Measurements from ENCODE around the gene LGALS9B.
A peak's percentile ranks its signal among the peaks of the same experiment; 100 is the strongest.
"Not testable (repeated sequence)": the region's sequence is repeated elsewhere in the genome, so short reads cannot be mapped to it uniquely, and the experiment has no call there.

The LGALS9B gene

DNA sequence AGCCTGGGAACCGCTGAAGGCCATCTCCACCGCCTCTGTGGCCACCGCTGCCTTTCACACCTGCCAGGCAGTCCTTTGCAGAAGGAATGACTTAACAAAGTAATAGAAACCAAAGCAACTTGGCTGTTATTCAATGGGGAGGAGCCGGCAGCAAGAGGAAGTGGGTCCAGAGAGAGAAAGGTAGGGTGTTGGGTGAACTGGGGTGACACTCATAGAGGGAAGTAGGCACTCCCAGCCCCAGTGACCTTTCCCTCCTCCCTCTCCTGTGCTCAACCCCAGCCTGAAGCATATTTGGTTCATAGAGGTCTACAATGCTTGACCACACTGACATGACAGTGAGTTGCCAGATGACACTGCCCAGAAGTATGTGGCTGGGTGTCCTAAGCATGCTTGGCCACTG is at the start of gene LGALS9B:
TSS of gene LGALS9B (minus strand) at position 93 of the 400 bp plus-strand sequence. CDS start at position 24, 69 bp downstream.
- not testable (repeated sequence) for DNase-seq (ENCODE audit: low read depth, low spot score)

DNA sequence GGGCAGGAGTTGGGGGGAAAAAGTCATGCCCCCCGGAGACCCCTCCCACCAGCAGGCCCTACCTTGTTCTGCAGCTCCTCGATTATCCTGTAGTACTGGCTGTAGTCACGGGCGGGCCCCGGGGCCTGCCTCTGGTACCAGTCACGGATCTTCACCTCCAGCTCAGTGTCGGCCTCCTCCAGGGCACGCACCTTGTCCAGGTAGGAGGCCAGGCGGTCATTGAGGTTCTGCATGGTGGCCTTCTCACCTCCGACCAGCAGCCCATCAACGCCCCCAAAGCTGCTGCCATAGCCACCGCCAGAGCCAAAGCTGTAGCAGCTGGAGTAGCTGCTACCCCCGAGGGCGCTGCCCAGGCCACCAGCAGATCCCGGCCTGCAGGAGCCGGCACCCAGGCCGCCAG is 49.6 kb upstream of the LGALS9B start:
- not testable (repeated sequence) for DNase-seq (ENCODE audit: low read depth, low spot score)

DNA sequence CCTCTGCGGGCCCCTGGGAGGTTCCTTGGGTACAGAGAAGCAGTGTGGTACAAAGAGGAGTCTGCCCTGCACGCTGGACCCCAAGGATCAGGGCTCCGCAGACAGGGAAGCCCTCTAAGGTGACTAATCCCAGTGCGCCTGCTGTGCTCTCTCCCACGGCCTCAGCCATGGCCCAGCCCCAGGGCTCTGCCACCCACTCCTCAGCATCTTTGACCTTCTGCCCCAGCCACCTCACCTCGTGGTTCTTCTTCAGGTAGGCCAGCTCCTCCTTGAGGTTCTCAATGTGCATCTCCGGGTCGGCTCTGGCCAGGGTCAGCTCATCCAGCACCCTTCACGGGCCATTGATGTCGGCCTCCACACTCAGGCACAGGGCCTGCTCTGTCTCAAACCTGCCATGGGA is 47.8 kb upstream of the LGALS9B start:
- not testable (repeated sequence) for DNase-seq (ENCODE audit: low read depth, low spot score)

DNA sequence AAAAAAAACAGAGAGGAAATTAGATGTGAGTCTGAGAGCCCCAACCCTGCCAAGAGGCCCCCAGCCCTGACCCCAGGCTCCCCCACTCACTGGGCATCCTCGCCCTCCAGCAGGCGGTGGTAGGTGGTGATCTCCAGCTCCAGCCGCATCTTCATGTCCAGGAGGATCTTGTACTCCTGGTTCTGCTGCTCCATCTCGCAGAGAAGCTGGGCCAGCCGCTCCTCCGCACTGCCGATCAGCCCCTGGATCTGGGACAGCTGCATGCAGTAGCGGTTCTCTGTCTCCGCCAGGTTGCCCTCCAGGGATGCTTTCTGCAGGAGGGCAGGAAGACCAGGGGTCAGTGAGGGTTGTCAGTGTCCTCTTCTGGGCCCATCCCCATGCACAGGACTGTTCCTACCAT is 46.2 kb upstream of the LGALS9B start:
- not testable (repeated sequence) for DNase-seq (ENCODE audit: low read depth, low spot score)

DNA sequence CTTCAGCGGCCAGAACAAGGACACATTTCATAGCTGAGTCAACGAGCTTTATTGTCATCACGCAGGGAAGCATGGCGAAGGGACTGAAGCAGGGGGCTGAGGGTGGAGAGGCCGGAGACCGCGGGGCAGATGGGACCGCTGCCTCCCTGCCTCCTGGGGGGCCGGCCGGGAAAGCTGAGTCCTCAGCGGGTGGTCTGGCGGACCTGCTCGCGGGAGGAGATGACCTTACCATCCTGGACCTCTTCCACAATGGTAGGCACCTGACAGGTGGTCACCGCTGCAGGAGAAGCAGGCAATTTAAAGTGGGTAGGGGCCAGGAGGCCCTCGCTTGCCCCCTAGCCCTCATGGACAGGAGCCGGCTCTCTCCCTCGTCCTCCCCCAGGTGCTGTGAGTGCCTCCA is 45.0 kb upstream of the LGALS9B start:
- not testable (repeated sequence) for DNase-seq (ENCODE audit: low read depth, low spot score)

DNA sequence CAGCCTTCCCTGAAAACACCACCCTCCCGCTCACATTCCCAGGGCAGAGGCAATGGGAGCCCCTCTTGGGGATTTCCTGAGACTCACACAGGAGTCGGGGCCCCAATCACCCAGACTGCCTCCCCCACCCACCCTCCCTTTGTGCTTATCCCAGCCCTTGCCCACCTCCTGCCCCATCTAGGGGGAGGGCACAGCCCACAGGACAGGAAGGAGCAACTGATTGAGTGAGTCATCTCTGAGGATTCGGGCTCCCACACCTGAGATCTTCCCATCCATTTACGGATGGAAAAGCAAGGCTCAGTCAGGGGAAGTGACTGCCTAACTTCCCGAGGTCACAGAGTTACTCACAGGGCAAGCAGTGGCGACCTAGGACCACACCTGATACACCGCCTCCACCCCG is 44.4 kb upstream of the LGALS9B start:
- not testable (repeated sequence) for DNase-seq (ENCODE audit: low read depth, low spot score)

DNA sequence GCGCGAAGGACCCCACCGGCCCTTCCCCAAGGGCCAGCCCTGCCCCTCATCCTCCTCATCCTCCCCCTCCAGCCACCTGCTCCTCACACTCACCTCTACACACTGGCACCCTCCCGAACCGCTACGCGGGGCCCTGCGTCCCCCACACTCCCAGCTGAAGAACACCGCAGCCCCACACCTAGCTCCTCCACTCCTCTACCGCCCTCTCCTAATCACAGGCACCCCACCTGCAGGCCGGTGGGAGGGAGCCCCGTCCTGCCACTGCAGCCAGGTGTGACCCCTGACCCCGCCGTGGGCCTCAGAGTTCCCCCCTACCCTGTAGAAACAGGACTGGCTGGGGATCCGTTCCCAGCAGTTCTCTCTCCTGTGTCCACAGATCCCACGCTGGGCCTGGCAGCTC is 38.0 kb upstream of the LGALS9B start:
- not testable (repeated sequence) for DNase-seq (ENCODE audit: low read depth, low spot score)

DNA sequence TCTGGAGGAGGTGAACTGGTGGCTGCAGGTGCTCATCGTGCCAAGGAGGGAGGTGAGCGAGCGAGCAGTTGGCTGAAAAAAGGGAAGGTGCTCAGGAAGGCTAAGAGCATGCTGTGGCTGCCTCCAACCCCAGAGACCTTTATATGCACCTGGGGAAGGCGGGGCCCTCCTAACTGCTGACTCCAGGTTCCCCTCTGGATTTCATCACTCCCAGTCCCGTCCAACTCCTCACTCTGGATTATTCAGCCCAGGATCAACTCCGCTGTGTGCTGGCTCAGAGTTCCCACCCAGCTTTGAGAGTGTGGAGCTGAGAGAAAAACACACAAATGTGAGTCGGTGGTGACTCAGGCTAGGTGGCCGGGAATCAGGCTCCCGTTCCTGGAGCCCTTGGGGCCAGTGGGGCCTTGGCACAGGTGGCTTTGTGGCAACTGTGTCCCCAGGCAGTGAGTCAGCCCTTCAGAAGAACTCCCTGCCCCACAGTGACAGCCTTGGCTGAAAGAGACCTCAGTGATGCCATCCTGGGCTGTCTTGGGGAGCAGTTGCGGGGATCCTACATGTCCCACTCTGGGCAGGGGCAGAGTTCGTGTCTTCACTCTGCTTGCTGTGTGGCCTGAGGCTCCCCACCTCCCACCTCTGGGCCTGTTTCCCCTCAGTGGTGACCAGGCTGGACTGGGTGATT is 37.2 kb upstream of the LGALS9B start:
- not testable (repeated sequence) for DNase-seq (ENCODE audit: low read depth, low spot score)

DNA sequence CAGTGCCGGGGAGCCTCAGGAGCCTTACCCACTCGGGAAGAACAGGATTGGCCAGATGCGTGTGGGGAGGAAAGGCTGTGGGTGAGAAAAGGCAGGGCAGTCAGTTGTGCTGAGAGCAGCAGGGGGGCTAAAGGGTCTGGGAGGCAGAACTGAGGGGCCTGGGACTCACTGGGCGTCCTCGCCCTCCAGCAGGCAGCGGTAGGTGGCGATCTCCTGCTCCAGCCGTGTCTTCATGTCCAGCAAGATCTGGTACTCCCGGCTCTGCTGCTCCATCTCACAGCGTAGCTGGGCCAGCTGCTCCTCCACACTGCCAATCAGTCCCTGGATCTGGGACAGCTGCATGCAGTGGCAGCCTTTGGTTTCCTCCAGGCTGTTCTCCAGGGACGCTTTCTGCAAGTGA is 34.6 kb upstream of the LGALS9B start:
- DNase-seq (ENCODE audit: low read depth, low spot score): not testable (repeated sequence)

DNA sequence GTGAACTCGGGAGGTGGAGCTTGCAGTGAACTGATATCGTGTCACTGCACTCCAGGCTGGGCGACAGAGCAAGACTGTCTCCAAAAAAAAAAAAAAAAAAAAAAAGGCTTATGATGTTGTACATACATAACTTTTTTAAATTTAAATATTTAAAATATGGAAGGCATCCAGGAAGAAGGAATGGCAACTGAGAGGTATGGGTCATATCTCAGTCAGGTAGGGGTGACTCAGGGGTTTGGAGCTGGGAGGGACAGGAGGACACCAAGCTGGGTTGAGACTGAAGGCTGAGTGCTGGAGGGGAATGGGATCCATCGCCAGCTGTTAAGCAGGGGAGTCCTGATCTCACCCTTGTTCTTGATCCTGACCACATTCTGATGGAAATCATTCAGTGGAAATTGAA is 33.0 kb upstream of the LGALS9B start:
- not testable (repeated sequence) for DNase-seq (ENCODE audit: low read depth, low spot score)

DNA sequence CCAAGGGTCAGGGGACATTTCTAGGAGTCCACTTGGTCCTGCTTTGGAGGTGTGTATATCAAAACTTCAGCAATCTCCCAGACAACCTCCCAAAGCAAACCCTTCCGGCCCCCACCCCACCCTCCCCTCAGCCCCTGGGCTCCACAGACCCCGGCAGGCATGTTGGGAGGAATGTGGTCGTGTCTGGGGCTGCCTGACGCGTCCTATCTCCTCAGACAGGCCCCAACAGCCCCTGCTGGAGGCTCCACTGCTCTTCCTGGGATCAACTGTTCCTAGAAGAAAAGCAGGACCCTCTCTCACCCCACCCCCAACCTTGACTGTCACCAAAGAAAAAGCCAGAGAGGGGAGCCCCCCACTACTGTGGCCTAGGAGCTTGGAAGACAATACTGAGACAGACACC is 28.1 kb upstream of the LGALS9B start:
- not testable (repeated sequence) for DNase-seq (ENCODE audit: low read depth, low spot score)

DNA sequence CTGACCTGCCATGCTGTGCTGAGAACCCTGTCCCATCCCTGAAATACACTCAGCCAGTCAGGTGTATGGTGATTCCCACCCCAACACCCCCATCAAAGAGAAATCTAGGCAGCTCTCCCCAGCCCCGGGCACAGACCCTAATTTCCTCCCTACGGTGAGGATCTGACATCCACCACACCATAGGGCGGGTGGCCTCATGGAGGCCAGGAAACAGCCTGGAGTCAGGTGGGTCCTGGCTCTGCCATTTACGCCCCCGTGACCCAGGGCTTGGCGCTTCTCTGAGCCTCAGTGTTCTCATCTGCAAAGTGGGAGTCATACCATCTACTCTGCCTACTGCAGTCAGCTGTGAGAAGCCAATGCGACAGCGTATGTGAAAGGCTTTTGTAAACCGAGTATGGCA is 27.4 kb upstream of the LGALS9B start:
- not testable (repeated sequence) for DNase-seq (ENCODE audit: low read depth, low spot score)

DNA sequence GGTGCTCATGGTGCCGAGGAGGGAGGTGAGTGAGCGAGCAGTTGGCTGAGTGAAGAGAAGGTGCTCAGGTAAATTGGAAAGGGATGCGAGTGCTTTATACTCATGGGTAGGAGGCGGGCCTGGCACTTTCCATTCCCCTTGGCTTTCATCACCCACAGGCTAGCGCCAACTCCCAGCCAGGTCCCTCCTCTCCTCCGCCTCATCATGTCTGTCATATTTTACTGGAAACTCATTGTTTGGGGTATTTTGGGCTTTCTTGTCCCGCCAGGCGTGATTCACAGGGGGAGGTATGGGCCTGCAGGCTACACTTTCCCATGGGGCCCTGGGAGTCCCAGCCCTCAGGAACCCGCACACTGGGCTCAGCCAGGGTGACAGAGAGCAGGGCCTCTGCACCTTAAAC is 26.8 kb upstream of the LGALS9B start:
- not testable (repeated sequence) for DNase-seq (ENCODE audit: low read depth, low spot score)

DNA sequence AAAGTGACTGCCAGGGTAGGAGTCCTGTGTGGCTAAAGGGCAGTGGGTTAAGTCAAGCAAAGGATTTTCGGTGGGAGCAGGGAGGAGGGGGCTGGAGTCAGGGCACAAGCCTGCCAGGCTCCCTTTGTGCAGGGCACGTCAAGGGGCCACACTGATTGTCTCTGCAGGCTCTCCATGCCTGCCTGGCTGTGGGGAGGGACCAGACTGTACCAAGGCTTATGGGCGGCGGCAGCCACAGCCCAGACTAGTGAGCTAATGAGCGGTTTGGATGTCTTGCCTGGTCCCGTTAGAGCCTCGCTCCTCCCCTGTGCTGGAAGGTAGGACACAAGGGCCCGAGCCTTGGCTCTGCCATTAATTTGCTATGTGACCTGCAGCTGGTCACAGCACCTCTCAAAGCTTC is 25.6 kb upstream of the LGALS9B start:
- not testable (repeated sequence) for DNase-seq (ENCODE audit: low read depth, low spot score)

DNA sequence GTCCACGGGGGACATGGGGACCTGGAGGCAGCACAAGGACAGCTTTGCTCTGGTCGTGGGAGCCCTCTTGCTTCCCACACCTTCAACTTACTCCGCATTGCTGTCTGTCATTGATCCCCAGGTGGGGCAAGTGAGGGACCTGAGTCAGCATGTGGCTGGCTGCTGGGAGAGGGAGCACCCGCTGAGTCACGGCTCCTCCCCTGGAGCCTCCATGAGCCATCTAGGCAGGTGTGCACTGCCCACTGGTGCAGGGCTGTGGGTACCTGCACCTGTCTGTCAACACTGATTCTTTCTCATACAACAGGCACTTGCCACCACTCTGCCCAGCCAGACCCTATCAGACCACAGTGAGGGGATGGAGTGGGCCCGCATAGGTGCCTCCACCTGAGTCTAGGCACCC is 24.8 kb upstream of the LGALS9B start:
- DNase-seq (ENCODE audit: low read depth, low spot score): not testable (repeated sequence)

DNA sequence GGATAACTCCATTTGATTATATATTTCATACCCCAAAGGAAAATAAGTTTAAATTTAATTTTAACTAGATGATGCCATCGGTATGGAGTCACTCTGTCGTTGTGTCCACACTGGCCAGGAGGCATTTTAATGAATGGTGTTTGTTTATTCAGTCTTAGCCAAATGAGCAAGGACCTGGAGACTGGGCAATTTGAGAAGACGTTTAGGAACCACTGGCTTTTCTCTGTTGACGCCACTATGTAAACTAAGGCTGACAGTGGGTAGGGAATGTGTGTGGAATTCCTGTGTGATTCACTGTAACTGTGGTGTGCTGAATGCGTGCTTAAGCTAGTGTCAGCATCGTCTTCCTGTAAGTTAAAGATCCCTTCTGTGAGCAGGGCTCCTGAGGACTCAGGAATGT is 17.6 kb upstream of the LGALS9B start:
- DNase-seq (ENCODE audit: low read depth, low spot score): peak; percentile 6

DNA sequence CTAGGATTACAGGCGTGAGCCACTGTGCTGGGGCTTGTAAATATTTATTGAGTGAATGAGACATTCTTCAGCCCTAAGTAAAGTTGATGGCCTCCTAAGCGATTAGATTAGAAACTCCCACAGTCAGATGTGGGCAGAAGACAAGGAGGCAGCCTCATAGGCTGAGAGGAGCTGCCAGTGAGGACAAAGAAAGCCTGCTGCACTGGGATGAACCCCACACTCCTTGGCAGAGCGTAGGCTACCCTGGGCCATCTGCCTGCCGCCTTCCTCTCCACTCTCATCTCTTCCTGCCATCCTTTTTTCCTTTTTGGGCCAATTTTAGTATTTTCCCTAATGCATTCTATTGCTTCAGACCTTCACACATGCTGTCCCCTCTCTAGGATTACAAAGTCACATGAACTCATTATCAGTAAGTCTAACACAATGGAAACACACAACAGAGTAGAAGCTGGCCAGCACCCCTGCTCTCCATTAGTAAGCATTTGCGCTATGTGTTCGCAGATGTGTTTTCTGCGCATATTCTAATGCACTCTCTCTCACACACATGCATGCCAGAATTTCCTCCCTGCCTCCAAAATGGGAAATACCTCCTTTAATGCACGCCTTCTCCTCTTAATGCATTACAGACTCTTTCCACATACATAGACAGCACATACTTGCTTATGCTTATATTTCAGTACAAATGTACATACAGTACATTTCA is 12.7 kb upstream of the LGALS9B start:
- DNase-seq (ENCODE audit: low read depth, low spot score): not testable (repeated sequence)

DNA sequence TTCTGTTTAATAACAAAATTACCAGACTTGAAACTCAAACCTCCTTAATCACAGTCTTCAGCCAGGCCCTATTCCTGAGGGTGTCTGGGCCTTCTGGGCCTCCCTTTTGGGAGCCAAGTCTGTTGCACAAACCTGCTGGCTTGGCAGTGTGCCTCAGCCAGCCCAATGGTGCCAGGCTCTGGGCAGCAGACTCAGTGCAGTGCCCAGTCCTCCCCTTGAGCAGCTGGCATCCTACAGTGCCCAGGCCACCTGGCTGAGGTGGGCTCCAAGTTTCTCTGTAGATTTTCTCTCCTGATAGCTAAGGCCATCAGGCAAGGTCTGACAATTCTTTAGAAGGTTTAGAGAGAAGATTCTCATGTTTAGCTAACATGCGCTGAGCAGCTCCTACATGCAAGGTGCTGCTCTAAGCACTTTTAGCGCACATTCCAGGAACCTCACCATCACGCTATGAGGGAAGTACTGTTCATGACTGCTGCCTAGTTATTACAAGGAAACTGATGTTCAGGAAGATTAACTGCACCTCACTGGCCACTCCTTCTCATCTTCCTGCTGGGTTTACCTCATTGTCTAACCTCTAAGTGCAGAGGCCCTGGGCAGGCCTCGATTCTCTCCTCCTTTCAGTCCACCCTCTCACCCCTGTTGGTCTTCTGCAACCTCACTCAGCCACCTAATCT is 10.2 kb upstream of the LGALS9B start:
- DNase-seq (ENCODE audit: low read depth, low spot score): not testable (repeated sequence)

DNA sequence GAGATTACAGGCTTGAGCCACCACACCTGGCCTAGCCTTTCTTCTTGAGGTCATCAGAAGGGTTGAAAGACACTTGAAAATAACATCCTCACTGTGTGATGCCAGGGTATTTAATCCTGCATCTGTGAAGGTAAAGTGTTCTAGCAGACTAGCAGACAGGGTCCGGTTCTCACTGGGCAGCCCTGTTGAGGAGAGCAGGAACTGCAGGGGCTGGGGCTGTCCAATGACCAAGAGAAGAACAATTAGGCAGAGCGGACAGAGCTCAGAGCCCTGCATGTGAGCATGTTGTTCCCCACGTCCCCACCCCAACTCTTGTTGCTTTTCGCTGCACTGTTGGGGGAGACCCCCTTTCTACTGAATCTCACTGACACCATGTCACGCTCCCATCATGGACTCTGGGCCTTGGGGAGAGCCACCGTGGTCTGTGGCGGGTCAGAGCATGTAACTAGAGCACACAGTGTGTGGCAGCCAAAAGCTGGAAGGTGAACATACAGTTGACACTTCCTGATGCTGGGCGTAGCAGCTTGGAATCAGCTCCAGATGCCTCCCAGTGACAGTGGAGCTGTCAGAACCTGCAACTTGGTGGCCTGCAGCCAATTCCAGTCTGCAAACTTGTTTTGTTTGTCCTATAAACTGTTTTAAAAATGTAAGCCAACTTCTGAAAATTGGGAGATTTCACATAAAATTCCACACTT is 7.9 kb upstream of the LGALS9B start:
- DNase-seq (ENCODE audit: low read depth, low spot score): not testable (repeated sequence)

DNA sequence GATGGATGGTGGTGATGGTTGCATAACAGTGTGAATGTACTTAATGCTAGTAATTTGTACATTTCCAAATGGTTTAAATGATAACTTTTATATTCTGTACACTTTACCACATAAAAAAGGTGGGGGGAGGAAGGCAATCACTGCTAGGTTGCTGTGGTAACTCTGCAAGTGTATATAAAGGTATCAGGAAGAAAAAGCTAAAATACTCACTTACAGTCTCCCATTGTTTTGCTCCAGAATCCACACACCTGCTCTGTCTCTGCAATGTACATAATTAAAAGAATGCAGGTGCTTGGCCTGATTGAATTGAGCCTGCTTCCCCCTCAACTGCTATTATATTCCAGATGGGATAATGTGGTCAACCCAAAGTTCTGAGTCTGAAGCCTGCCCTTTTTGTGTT is 6.7 kb upstream of the LGALS9B start:
- DNase-seq (ENCODE audit: low read depth, low spot score): not testable (repeated sequence)

DNA sequence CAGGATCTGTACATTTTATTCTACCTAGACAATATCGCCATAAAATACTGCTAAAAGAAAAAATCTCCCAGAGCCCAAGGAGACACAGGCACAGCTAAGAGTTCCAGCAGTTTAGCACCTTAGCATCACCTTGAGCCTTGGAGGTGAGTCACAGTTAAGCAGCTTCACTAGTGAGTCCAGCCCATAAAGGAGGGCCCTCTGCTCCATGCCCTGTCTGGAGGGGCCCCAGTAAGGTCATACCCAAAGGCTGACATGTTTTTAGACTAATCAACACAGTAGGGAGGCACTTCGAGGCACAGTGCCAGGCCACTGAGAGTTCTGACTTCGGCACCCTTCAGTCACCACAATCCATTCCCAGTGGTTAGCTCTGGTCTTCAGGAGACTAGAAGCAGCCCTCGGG is 2.6 kb upstream of the LGALS9B start:
- DNase-seq (ENCODE audit: low read depth, low spot score): not testable (repeated sequence)

DNA sequence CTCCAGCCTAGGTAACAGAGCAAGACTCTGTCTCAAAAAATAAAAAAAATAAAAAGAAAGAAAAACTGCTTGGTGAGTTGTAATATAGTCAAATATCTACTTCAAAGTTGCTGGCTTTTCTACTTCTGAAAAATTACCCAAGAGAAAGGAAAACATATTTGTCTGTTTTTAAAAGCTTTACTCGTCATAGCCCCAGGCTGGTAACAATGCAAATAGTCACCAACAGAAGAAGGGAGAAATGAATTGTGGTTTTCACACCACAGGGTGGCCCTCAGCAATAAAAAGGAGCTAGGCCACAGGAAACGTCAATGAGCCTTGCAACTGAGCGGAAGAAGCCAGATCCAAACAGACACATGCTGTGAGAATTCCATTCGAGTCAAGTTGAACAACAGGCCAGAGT is 1.8 kb upstream of the LGALS9B start:
- DNase-seq (ENCODE audit: low read depth, low spot score): not testable (repeated sequence)
